ENCODE measurements around the gene MSRB3.

GRCh38 chr12:65458718-65459117, 180.2 kb downstream of the MSRB3 start:
- TF ChIP-seq, protein P1, sequence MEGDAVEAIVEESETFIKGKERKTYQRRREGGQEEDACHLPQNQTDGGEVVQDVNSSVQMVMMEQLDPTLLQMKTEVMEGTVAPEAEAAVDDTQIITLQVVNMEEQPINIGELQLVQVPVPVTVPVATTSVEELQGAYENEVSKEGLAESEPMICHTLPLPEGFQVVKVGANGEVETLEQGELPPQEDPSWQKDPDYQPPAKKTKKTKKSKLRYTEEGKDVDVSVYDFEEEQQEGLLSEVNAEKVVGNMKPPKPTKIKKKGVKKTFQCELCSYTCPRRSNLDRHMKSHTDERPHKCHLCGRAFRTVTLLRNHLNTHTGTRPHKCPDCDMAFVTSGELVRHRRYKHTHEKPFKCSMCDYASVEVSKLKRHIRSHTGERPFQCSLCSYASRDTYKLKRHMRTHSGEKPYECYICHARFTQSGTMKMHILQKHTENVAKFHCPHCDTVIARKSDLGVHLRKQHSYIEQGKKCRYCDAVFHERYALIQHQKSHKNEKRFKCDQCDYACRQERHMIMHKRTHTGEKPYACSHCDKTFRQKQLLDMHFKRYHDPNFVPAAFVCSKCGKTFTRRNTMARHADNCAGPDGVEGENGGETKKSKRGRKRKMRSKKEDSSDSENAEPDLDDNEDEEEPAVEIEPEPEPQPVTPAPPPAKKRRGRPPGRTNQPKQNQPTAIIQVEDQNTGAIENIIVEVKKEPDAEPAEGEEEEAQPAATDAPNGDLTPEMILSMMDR (IDR thresholded peaks at IDR 0.05): no peak
- TF ChIP-seq POLR2AphosphoS5 (IDR thresholded peaks at IDR 0.05) (no peak), POLR2A (IDR thresholded peaks at IDR 0.05) (no peak)
